Nephron (organoid): ENCODE results near the gene TRA2A.

Experiments
- H3K27ac Mint-ChIP-seq, 3 experiments: 2 replicates each; pipeline ENCODE4 v1.8.0; 2020; ENCODE audit warnings: mixed read lengths in 3 of 3, mild to moderate bottlenecking in 2 of 3, moderate library complexity in 1 of 3
- H3K27me3 Mint-ChIP-seq: 2 replicates; pipeline ENCODE4 v1.8.0; 2021; ENCODE audit warnings: low read depth, mild to moderate bottlenecking, moderate library complexity, mixed read lengths
- H3K36me3 Mint-ChIP-seq: 2 replicates; pipeline ENCODE4 v1.8.0; 2020; ENCODE audit warnings: low read depth, mixed read lengths
- H3K4me1 Mint-ChIP-seq: 2 replicates; pipeline ENCODE4 v1.8.0; 2020; ENCODE audit warnings: mixed read lengths
- H3K4me3 Mint-ChIP-seq, 3 experiments: 2 replicates each; pipeline ENCODE4 v1.8.0; 2020; ENCODE audit warnings: mild to moderate bottlenecking in 3 of 3, mixed read lengths in 3 of 3, moderate library complexity in 2 of 3
- H3K9me3 Mint-ChIP-seq: 2 replicates; pipeline ENCODE4 v1.8.0; 2020; ENCODE audit warnings: mixed read lengths
- CTCF ChIP-seq, 3 experiments: fragments of 200-600 bp; sonication (generic); IDR thresholded peaks; one replicate each; pipeline ENCODE4 v1.5.0; 2021; ENCODE audit warnings: antibody characterized with exemption in 3 of 3; ENCODE audit not compliant: unreplicated experiment in 3 of 3

The TRA2A gene

GRCh38 chr7:23473844-23474093 lies 58.0 kb downstream of the TRA2A start:
- no peak for TF ChIP-seq CTCF (IDR thresholded peaks at IDR 0.05; ENCODE audit: unreplicated experiment in 3 of 3)
- Mint-ChIP-seq H3K36me3 (no peaks in the 10 kb centered on the region), H3K4me3 (peak overlapping the region; percentile 93 to 97 (median 94)), H3K27me3 (peaks cover 8% of the 10 kb centered on the region), H3K9me3 (no peaks in the 10 kb centered on the region), H3K27ac (peak overlapping the region; percentile 95 to 99 (median 99)), H3K4me1 (peaks cover 25% of the 10 kb centered on the region)

DNA sequence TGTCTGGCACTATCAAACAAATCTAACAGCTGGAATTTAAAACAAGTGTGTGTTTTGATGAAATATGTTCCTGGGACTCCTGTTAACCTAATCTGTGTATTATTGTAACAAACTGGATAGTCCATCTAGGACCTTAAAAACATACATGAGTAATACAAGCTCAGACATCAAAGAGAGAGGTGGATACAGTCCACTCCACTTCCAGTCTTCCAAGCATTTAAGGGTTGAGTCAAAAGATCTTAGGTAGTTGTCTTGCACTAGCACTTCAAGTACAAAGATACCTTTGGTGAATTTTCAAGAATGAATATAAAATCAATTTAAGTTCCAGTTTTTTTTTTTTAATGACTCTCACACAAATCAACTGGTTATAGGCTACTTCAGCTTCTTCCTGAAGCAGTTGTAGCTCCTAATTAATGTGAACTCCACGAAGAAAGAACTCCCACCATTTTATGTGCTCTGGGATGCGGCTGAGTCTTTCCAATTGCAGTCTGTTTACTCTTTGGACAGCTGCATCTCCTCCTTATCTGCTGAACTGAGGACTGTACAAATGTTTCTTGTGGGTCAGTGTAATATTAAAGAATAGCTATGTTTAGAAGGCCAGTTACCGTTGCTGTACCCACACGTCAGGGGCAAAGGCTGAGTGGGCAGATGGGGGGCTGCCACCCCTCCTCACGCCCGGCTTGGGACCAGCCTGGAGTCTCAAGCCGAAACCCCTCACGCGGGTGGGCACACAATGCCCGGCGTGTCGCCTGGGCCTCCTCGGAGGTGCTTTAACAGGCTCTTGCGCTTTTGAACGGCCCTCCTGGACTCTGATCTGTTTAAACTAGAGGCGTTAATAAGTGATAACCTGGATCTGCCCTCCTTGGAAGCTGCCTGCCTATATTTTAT lies 58.6 kb downstream of the TRA2A start:
- TF ChIP-seq CTCF (IDR thresholded peaks at IDR 0.05; ENCODE audit: unreplicated experiment in 3 of 3), result no peak
- H3K36me3 Mint-ChIP-seq, result no peaks in the 10 kb centered on the region
- peaks cover 8% of the 10 kb centered on the region for H3K27me3 Mint-ChIP-seq
- H3K4me3 Mint-ChIP-seq, result peak overlapping the region; percentile 93 to 97 (median 94)
- H3K4me1 Mint-ChIP-seq, result peaks cover 25% of the 10 kb centered on the region
- peak overlapping the region; percentile 95 to 99 (median 99) for H3K27ac Mint-ChIP-seq
- H3K9me3 Mint-ChIP-seq, result no peaks in the 10 kb centered on the region

DNA sequence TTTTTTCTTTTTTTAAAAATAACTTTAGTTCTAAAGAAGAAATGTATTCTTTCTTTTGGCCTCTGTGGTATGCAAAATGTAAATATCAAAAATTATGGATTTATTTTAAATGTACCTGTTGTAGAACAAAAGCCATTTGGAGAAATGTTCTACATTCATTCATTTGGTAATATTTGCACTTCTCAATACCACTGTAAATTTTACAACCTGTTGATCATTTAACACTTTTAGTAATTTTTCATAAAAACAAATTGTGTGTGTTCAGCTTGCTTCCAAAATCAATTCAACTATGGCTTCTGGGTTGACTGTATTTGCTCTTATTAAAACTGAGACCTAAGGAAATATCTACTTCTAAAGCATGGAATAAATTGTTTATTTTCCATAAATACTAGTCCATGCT lies 59.2 kb downstream of the TRA2A start:
- peak overlapping the region; percentile 93 to 97 (median 94) for H3K4me3 Mint-ChIP-seq
- H3K4me1 Mint-ChIP-seq, result peaks cover 29% of the 10 kb centered on the region
- TF ChIP-seq CTCF (IDR thresholded peaks at IDR 0.05; ENCODE audit: unreplicated experiment in 3 of 3), result no peak
- no peaks in the 10 kb centered on the region for H3K9me3 Mint-ChIP-seq
- peaks cover 8% of the 10 kb centered on the region for H3K27me3 Mint-ChIP-seq
- H3K27ac Mint-ChIP-seq, result peak overlapping the region; percentile 95 to 99 (median 99)
- no peaks in the 10 kb centered on the region for H3K36me3 Mint-ChIP-seq

DNA sequence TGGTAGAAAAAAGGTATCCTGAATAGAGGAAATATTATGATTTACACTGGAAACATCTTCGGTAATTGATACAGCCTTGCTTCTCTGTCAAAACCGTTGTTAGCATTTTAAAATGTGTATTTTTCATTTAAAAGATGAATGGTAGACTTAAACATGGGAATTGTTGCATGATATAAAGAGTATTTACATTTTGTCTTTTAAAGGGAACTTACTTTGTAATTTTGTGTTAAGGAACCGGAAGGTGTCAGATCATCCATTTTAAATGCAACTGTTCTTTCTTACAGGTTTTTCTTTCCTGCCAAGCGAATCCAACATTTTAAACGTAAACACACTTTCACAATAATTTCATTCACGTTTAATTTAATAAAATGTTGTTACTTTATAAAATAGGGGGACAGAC lies 59.7 kb downstream of the TRA2A start:
- H3K27me3 Mint-ChIP-seq, result peaks cover 8% of the 10 kb centered on the region
- H3K27ac Mint-ChIP-seq, result peak overlapping the region; percentile 95 to 99 (median 97)
- TF ChIP-seq CTCF (IDR thresholded peaks at IDR 0.05; ENCODE audit: unreplicated experiment in 3 of 3), result no peak
- peaks cover 34% of the 10 kb centered on the region for H3K4me1 Mint-ChIP-seq
- H3K36me3 Mint-ChIP-seq, result no peaks in the 10 kb centered on the region
- peak overlapping the region; percentile 87 to 92 (median 88) for H3K4me3 Mint-ChIP-seq
- no peaks in the 10 kb centered on the region for H3K9me3 Mint-ChIP-seq

DNA sequence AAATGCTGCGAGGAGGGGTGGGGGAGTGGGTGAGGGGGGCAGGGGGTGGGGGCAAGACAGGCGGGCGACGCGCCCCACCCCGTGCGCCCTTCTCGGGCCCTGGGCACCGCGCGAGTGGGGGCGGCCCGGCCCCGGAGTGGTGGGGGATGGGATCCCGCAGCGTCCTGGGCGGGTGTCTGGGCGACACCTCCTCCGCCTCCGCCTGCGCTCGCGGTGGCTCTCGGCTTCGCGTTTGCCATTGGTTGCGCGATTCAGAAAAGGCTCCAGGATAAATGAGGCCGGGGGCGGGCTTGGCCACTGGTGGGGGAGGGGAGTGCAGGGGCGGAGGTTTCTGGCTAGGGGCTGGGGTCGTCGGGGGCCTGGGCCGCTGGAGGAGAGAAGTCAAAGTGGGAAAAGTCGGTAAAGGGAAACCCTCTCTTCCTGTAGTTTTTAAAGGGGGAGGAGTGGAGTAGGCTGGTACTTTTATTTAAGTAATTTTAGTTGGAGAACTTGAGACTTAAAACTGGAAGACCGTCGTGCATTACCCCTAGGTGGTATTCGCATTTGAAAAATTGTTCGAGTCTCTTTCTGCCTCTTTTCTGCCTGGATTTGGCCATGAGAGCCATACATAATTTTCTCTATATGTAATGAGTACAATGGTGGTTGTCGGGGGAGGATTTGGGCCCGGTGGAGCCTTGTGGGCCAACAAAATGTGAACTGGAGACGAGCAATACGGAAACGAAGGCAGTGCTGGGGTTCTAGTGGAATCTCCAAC lies 60.5 kb downstream of the TRA2A start:
- H3K27me3 Mint-ChIP-seq, result no peaks in the 10 kb centered on the region

More for the DNA sequence above, 60.5 kb downstream of the TRA2A start:
- no peak for TF ChIP-seq CTCF (IDR thresholded peaks at IDR 0.05; ENCODE audit: unreplicated experiment in 3 of 3)
- H3K4me3 Mint-ChIP-seq, result peak overlapping the region; percentile 88 to 95 (median 94)
- no peaks in the 10 kb centered on the region for H3K36me3 Mint-ChIP-seq
- H3K9me3 Mint-ChIP-seq, result no peaks in the 10 kb centered on the region
- H3K27ac Mint-ChIP-seq, result peak overlapping the region; percentile 95 to 99 (median 96)
- peaks cover 33% of the 10 kb centered on the region for H3K4me1 Mint-ChIP-seq
